K562 (cell line): ENCODE measurements around the gene SMG5. TPM values are rescaled to one million over a fixed set of nuclear protein-coding genes. Genes with fewer than 3 reads are reported as not detected.

Experiments used
- CBX8 ChIP-seq: fragments of 200-600 bp; sonication (generic); IDR thresholded peaks from 2 replicates; pipeline ENCODE4 v1.6.1; 2012; ENCODE audit warnings: borderline replicate concordance, mixed run types, low read depth, mild to moderate bottlenecking, moderate library complexity, mixed read lengths, low read length, control low read depth, inconsistent platforms; ENCODE audit not compliant: poor library complexity, severe bottlenecking; ENCODE audit errors: extremely low read depth
- CHD2 ChIP-seq: IDR thresholded peaks from 2 replicates; pipeline ENCODE4 v1.6.1; 2011; ENCODE audit warnings: low read depth, low read length
- COPS2 ChIP-seq: fragments of 450-650 bp; conservative IDR thresholded peaks from 2 replicates; pipeline ENCODE4 v1.6.1; 2016; ENCODE audit warnings: mild to moderate bottlenecking, moderate library complexity
- FOXA1 ChIP-seq: fragments of 450-650 bp; IDR thresholded peaks from 2 replicates; pipeline ENCODE4 v1.6.1; 2016; ENCODE audit warnings: mild to moderate bottlenecking, borderline replicate concordance
- FOXJ3 ChIP-seq: sonication (generic); formaldehyde crosslinking; IDR thresholded peaks from 2 replicates; pipeline ENCODE4 v1.4.0; 2020; ENCODE audit warnings: mild to moderate bottlenecking, missing genetic modification reagents
- NFE2L1 ChIP-seq: fragments of 450-650 bp; IDR thresholded peaks from 2 replicates; pipeline ENCODE4 v1.6.1; 2016; ENCODE audit warnings: missing genetic modification characterization, low read depth, mild to moderate bottlenecking, missing compliant biosample characterization, moderate library complexity, borderline replicate concordance
- PKNOX1 ChIP-seq: fragments of 450-650 bp; IDR thresholded peaks from 2 replicates; pipeline ENCODE4 v1.6.1; 2016
- RHOXF2B ChIP-seq: fragments of 250-450 bp; sonication (Bioruptor Pico); conservative IDR thresholded peaks from 2 replicates; pipeline ENCODE4 v1.5.1; 2021
- SFPQ ChIP-seq: fragments of 200-400 bp; formaldehyde crosslinking; IDR thresholded peaks from 2 replicates; pipeline ENCODE4 v1.6.1; 2017; ENCODE audit warnings: mild to moderate bottlenecking, low read depth, low read length, moderate library complexity
- ZBTB33 ChIP-seq: sonication (generic); formaldehyde crosslinking; IDR thresholded peaks from 2 replicates; pipeline ENCODE4 v1.8.1; 2023; ENCODE audit warnings: mild to moderate bottlenecking, missing genetic modification reagents
- polyA plus RNA-seq, 8 experiments: library from polyadenylated mRNA; depleted of rRNA in 4 of 8; stranded (reverse) in 5 of 8; unstranded in 3 of 8; fragments of >200 nt; fragmentation: Nextera tagmentation in 2 of 8; fragmentation: Illumina TruSeq in 1 of 8; extraction: Ambion mirVana in 2 of 8; extraction: Trizol in 1 of 8; gene quantifications; 2 replicates each; pipeline versions ENCODE4 v1.2.1 to v1.2.3, GENCODE V29; 2011 to 2014; ENCODE audit warnings: inconsistent platforms in 1 of 8, missing spikeins in 1 of 8
- total RNA-seq, 7 experiments: library from RNA; depleted of rRNA in 6 of 7; stranded (reverse); fragments of >200 nt in 6 of 7; fragmentation: Illumina TruSeq in 2 of 7; extraction: Trizol in 2 of 7; gene quantifications; 2 replicates each; pipeline versions ENCODE4 v1.2.1 to v1.2.3, GENCODE V29; 2011 to 2021; ENCODE audit warnings: low replicate concordance in 1 of 7
- TF ChIP-seq, protein P1 (sequence below), 2 experiments: IDR thresholded peaks; 2 replicates each; pipeline ENCODE4 v1.6.1; 2011; ENCODE audit warnings: borderline replicate concordance in 1 of 2, control low read depth in 1 of 2, low read depth in 1 of 2, low read length in 1 of 2, mild to moderate bottlenecking in 1 of 2, mixed read lengths in 1 of 2, moderate library complexity in 1 of 2; ENCODE audit not compliant: insufficient read depth in 1 of 2, insufficient read length in 1 of 2, poor library complexity in 1 of 2, severe bottlenecking in 1 of 2; ENCODE audit errors: extremely low read depth in 1 of 2
- TF ChIP-seq, protein P2 (sequence below): sonication (generic); IDR thresholded peaks from 2 replicates; pipeline ENCODE4 v1.6.1; 2016
- TF ChIP-seq, protein P3 (sequence below): sonication (generic); formaldehyde crosslinking; IDR thresholded peaks from 2 replicates; pipeline ENCODE4 v1.8.1; 2023; ENCODE audit warnings: missing genetic modification reagents, mild to moderate bottlenecking, borderline replicate concordance

SMG5 gene
- total and polyA plus RNA-seq, 9 of the 15 experiments (the other 6 are each of a cell fraction or from before 2014, with no cell fraction given), result 1.4 to 85.9 (median 53.0) TPM

DNA sequence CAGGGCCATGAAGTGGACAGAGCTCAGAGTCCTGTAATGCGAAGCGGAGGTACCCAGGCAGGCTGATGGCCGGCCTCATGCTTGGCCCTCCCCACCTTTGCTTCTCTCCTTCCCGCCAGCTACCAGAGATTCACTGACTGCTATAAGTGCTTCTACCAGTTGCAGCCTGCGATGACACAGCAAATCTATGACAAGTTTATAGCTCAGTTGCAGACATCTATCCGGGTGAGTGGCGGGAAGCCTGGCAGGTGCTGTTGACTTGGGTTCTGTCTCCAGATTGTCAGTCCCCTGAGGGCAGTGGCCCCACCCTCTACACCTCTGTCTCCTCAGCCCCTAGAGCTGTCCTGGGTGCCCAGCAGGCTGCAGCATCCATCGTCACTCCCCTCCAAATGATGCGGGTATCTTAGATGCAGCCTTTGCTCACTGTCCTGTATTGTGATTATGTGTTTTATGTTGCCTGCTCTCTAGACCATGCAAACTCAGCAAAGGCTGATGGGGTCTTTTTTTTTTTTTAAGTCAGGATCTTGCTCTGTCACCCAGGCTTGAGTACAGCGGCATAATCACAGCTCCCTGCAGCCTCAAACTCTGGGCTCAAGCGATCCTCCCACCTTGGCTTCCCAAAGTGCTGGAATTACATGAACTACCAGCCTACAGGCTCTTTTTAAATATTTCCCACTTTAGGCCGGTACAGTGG lies 50.3 kb downstream of the SMG5 start (continued):
- TF ChIP-seq SFPQ (no peak), PKNOX1 (peak; percentile 62; the same call in 1 of the 2 replicates), COPS2 (no peak), ZBTB33 (0 out of 2 replicates have a peak, but pooled peaks have one; percentile 53), CBX8 (no peak), FOXA1 (no peak), FOXJ3 (CRISPR knock-in tag) (no peak), NFE2L1 (tag) (peak; percentile 77), CHD2 (no peak), RHOXF2B (CRISPR knock-in tag) (no peak)
- TF ChIP-seq, protein P1, sequence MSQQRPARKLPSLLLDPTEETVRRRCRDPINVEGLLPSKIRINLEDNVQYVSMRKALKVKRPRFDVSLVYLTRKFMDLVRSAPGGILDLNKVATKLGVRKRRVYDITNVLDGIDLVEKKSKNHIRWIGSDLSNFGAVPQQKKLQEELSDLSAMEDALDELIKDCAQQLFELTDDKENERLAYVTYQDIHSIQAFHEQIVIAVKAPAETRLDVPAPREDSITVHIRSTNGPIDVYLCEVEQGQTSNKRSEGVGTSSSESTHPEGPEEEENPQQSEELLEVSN (IDR thresholded peaks at IDR 0.05; ENCODE audit: borderline replicate concordance in 1 of 2, extremely low read depth in 1 of 2, insufficient read depth in 1 of 2, insufficient read length in 1 of 2, low read depth in 1 of 2, low read length in 1 of 2, poor library complexity in 1 of 2, severe bottlenecking in 1 of 2), result peak in 1 of 2 experiments; percentile 39
- TF ChIP-seq, protein P2, sequence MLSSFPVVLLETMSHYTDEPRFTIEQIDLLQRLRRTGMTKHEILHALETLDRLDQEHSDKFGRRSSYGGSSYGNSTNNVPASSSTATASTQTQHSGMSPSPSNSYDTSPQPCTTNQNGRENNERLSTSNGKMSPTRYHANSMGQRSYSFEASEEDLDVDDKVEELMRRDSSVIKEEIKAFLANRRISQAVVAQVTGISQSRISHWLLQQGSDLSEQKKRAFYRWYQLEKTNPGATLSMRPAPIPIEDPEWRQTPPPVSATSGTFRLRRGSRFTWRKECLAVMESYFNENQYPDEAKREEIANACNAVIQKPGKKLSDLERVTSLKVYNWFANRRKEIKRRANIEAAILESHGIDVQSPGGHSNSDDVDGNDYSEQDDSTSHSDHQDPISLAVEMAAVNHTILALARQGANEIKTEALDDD, result no peak
- TF ChIP-seq, protein P3, sequence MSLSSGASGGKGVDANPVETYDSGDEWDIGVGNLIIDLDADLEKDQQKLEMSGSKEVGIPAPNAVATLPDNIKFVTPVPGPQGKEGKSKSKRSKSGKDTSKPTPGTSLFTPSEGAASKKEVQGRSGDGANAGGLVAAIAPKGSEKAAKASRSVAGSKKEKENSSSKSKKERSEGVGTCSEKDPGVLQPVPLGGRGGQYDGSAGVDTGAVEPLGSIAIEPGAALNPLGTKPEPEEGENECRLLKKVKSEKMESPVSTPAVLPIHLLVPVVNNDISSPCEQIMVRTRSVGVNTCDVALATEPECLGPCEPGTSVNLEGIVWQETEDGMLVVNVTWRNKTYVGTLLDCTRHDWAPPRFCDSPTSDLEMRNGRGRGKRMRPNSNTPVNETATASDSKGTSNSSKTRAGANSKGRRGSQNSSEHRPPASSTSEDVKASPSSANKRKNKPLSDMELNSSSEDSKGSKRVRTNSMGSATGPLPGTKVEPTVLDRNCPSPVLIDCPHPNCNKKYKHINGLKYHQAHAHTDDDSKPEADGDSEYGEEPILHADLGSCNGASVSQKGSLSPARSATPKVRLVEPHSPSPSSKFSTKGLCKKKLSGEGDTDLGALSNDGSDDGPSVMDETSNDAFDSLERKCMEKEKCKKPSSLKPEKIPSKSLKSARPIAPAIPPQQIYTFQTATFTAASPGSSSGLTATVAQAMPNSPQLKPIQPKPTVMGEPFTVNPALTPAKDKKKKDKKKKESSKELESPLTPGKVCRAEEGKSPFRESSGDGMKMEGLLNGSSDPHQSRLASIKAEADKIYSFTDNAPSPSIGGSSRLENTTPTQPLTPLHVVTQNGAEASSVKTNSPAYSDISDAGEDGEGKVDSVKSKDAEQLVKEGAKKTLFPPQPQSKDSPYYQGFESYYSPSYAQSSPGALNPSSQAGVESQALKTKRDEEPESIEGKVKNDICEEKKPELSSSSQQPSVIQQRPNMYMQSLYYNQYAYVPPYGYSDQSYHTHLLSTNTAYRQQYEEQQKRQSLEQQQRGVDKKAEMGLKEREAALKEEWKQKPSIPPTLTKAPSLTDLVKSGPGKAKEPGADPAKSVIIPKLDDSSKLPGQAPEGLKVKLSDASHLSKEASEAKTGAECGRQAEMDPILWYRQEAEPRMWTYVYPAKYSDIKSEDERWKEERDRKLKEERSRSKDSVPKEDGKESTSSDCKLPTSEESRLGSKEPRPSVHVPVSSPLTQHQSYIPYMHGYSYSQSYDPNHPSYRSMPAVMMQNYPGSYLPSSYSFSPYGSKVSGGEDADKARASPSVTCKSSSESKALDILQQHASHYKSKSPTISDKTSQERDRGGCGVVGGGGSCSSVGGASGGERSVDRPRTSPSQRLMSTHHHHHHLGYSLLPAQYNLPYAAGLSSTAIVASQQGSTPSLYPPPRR, result no peak
